Effector memory CD8-positive, alpha-beta T cell (primary cell): ENCODE results near the gene NFATC2.

Experiments used
- ATAC-seq: fragments of 150-1000 bp; cut with Tn5 transposase; replicated peaks from 2 replicates; pipeline ENCODE4 v1.10.0; 2021; ENCODE audit warnings: mild to moderate bottlenecking, moderate library complexity
- DNase-seq, 3 experiments: peaks; one replicate each; pipeline ENCODE4 v3.0.0; 2021
- H3K27ac Mint-ChIP-seq, 2 donors: one replicate each; pipeline ENCODE4 v1.8.0; 2022; ENCODE audit warnings: mild to moderate bottlenecking in 2 of 2, mixed read lengths in 2 of 2, moderate library complexity in 2 of 2
- H3K27me3 Mint-ChIP-seq, 2 donors: one replicate each; pipeline ENCODE4 v1.8.0; 2022; ENCODE audit warnings: mixed read lengths in 2 of 2
- H3K36me3 Mint-ChIP-seq: one replicate; pipeline ENCODE4 v1.8.0; 2022; ENCODE audit warnings: mild to moderate bottlenecking, moderate library complexity, mixed read lengths; ENCODE audit not compliant: insufficient read depth
- H3K4me1 Mint-ChIP-seq, 2 donors: one replicate each; pipeline ENCODE4 v1.8.0; 2022; ENCODE audit warnings: low read depth in 2 of 2, mixed read lengths in 2 of 2
- H3K4me3 Mint-ChIP-seq, 2 donors: one replicate each; pipeline ENCODE4 v1.8.0; 2022; ENCODE audit warnings: mild to moderate bottlenecking in 2 of 2, mixed read lengths in 2 of 2, moderate library complexity in 2 of 2
- H3K9me3 Mint-ChIP-seq, 2 donors: one replicate each; pipeline ENCODE4 v1.8.0; 2022; ENCODE audit warnings: mixed read lengths in 2 of 2

Gene NFATC2

DNA sequence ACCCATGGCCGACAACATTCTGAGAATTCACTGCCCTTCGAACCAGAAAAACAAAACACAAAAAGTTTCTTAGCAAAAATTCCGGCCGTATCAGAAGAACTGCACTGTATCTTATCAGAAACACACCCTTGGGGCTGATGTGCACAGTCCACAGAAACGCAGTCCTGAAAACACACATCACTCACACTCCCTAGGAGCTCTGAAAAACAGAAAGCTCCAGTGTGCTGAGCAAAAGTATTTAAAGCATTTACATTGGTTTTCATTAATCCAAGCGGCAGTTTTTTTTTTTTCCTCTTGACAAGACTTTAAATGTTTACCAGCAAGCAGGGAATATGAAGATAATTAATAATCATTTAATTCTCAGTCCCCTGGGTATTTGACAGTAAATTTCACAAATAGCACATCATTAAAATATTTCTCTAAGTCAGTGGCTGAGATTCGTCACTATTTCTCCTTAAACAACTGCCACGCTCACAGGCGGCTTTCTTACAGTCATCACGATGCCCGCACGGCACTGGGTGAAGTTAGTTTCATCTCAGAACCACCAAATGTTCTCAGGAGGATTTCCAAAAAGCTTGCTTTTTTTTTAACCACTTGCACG lies 13.3 kb downstream of the NFATC2 start:
- Mint-ChIP-seq H3K36me3 (peaks cover 65% of the 10 kb centered on the region), H3K4me3 (peak overlapping the region; percentile 61 to 82), H3K27ac (peak overlapping the region; percentile 98 to 99), H3K27me3 (no peaks in the 10 kb centered on the region), H3K9me3 (no peaks in the 10 kb centered on the region), H3K4me1 (peaks cover 79 to 94% of the 10 kb centered on the region in 2 donors)
- ATAC-seq, result peak; percentile 9
- peak; percentile 25 to 52 (median 31) for DNase-seq

DNA sequence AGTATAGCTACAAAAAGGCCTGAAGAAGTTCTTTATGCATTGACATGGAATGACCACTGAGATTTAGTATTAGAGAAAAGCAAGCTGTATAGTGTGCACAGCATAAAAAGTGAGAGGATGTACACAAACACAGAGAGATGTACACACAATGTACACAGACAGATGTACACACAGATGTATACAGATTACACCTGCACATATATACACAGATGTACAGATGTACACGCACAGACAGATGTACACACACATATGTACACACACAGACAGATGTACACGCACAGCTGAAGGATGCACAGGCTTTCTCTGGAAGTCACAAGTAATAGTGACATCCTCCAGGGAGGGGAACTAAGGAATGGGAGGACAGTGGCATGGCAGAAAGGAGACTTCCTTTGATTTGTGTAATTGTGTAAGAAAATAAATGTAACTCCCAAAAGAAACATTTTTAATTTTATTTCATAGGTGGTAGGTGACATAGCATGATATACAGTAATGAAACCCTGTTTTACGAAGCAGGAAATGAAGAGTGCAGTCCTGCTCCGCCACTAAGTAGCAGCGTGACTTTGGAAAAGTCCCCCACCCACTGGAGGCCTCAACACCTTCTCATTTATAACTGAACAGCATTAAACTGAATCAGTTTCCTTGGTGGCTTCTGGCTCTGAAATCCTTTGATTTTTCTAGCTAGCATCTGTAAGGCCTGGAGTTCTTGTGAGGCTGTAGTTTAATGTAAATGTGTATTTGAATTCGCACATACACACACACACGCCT lies 14.1 kb downstream of the NFATC2 start:
- Mint-ChIP-seq H3K4me1 (peaks cover 78 to 93% of the 10 kb centered on the region in 2 donors), H3K4me3 (peak overlapping the region; percentile 61 to 82), H3K36me3 (peaks cover 71% of the 10 kb centered on the region), H3K27ac (peak overlapping the region; percentile 98 to 99), H3K27me3 (no peaks in the 10 kb centered on the region), H3K9me3 (no peaks in the 10 kb centered on the region)
- ATAC-seq (peak; percentile 24), DNase-seq (peak in 1 of 3 experiments; percentile 32)

DNA sequence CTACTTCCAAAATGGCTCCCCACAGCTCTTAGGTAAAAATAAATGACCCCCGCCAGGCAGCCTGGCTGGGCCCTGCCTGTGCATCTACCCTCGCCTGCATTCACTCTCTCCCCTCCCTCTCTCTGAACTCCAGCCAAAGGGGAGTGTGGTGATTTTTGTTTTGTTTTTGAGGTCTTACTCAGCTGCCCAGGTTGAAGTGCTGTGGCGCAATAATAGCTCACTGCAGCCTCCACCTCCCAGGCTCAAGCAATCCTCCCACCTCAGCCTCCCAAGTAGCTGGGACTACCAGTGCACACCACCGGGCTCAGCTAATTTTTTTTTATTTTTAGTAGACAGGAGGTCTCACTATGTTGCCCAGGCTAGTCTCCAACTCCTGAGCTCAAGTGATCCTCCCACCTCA lies 15.8 kb downstream of the NFATC2 start:
- Mint-ChIP-seq H3K9me3 (no peaks in the 10 kb centered on the region), H3K36me3 (peaks cover 74% of the 10 kb centered on the region), H3K27me3 (no peaks in the 10 kb centered on the region), H3K4me1 (peaks cover 71 to 89% of the 10 kb centered on the region in 2 donors), H3K4me3 (peak overlapping the region; percentile 85 to 90), H3K27ac (peak overlapping the region; percentile 98 to 99)
- no peak for ATAC-seq
- DNase-seq, result no peak

DNA sequence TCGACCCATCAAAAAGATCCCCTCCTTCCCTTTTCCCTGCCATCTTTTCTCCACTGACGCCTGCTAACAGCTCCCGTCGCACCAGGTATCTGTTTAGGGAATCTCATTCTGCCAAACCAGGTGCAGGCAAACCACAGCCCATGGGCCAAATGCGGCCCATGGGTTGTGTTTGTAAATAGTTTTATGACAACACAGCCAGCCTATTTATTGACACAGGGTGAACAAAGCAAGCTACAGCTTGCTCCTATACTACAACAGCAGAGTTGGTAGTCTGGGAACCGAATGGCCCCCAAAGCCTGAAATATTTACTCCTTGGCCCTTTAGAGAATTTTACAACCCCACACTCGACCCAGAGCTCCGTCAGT lies 16.4 kb downstream of the NFATC2 start:
- H3K4me3 Mint-ChIP-seq, result peak overlapping the region; percentile 85 to 90
- H3K27ac Mint-ChIP-seq, result peak overlapping the region; percentile 98 to 99
- peaks cover 65 to 87% of the 10 kb centered on the region in 2 donors for H3K4me1 Mint-ChIP-seq
- no peaks in the 10 kb centered on the region for H3K9me3 Mint-ChIP-seq
- no peak for ATAC-seq
- peaks cover 74% of the 10 kb centered on the region for H3K36me3 Mint-ChIP-seq
- H3K27me3 Mint-ChIP-seq, result no peaks in the 10 kb centered on the region
- no peak for DNase-seq

DNA sequence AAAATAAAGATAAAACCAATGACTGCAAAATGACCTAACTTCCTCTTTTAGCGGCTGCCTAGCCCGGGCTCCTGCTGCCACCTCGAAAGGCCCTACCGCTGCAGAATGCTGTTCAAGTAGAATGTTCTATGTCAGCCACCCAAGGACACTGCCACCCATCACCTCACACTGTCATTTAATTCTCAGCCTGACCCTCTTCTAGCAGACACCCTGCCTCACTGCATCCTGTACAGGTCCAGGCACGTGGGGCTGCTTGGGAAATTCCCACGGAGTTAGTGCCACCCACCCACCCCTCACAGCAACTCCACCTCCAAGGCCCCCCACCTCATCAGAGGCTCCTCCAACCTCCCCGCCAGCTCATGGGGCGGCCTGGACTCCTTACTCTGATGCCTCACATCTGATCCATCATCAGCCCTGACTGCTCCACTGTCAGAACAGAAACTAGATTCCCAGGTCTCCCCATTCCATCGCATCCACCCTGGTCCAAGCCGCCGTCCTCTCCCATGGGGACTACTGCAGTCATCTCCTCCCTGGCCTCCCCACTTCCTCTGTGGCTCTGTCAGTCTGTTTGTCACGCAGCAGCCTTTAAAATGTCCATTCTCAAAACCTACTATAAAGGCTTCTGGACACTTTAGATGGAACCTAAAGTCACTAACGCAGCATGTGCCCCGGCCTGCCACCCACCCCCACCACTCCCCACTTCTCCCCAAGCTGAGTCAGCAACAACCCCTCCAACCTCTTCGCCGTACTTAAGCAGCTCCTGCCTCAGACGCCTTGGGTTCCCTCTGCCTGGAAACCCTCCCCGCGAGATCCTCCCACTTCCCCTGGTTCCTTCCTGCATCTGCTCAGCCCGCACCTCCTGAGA lies 17.0 kb downstream of the NFATC2 start:
- Mint-ChIP-seq H3K4me1 (peaks cover 59 to 81% of the 10 kb centered on the region in 2 donors), H3K27me3 (no peaks in the 10 kb centered on the region), H3K36me3 (peaks cover 74% of the 10 kb centered on the region), H3K4me3 (peak overlapping the region; percentile 85 to 90), H3K27ac (peak overlapping the region; percentile 98 to 99), H3K9me3 (no peaks in the 10 kb centered on the region)
- ATAC-seq, result peak; percentile 64
- DNase-seq, result peak; percentile 42 to 49 (median 47)

DNA sequence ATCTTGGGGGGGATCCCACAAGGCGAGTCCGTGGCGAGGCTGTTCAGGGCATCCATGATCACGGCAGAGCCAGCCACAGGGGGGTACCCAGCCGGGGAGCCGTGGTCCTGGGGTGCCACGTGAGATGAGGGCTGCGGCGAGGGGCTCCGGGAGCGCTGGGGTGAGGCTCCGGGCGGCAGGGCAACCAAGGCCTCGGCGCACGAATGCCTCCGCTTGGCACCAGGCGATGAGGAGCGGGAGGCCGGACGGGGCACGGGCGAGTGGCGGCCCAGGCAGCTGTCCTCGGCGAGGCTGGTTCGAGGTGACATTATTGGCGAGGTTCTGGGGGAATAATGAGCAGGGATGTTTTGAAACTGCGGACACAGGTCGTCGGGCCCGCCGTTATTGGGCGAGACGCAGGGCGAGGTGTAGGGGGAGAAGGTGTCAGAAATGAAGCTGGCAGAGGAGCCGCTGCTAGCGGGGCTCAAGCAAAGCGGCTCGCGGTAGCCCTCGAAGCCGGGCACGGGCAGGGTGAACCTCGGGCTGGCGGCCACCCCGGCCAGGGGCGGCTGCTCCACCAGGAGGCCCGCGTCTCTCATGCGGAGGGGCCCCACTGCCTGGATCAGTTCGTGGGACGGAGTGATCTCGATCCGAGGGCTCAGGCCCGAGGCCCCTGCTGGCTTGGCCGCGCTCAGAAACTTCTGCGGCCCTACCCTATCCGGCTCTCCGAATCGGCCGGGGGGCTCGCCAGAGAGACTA lies 19.1 kb downstream of the NFATC2 start:
- H3K4me1 Mint-ChIP-seq, result peaks cover 47 to 73% of the 10 kb centered on the region in 2 donors

DNA sequence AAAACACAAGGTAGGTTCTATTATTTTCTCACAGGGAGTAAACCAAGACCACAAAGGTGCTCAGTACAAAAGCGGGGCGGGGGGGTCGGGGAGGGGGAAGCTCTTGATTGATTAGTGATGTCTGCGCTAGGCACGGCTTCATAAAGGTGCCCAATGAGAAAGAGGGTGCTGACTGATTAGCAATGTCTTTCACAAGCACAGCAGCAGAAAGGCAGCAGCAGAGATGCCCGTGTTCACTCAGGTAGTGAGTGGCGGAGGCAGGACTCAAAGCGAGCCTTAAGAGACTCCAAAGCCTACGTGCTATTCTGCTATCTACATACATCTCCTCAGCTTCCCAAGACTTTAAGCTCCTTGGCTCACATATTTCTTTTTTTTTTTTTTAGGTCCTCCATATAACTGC lies 20.3 kb downstream of the NFATC2 start:
- DNase-seq, result no peak
- Mint-ChIP-seq H3K27ac (peak overlapping the region; percentile 62 to 84), H3K9me3 (no peaks in the 10 kb centered on the region), H3K36me3 (peaks cover 86% of the 10 kb centered on the region), H3K27me3 (no peaks in the 10 kb centered on the region), H3K4me1 (peaks cover 42 to 72% of the 10 kb centered on the region in 2 donors), H3K4me3 (peak overlapping the region in 1 of 2 donors; percentile 3)
- no peak for ATAC-seq

More for the DNA sequence above, 19.1 kb downstream of the NFATC2 start:
- H3K36me3 Mint-ChIP-seq, result peaks cover 79% of the 10 kb centered on the region
- ATAC-seq, result no peak
- H3K27me3 Mint-ChIP-seq, result no peaks in the 10 kb centered on the region
- no peak for DNase-seq
- H3K27ac Mint-ChIP-seq, result peak overlapping the region; percentile 62 to 99
- H3K9me3 Mint-ChIP-seq, result no peaks in the 10 kb centered on the region
- H3K4me3 Mint-ChIP-seq, result peak overlapping the region in 1 of 2 donors; percentile 90

DNA sequence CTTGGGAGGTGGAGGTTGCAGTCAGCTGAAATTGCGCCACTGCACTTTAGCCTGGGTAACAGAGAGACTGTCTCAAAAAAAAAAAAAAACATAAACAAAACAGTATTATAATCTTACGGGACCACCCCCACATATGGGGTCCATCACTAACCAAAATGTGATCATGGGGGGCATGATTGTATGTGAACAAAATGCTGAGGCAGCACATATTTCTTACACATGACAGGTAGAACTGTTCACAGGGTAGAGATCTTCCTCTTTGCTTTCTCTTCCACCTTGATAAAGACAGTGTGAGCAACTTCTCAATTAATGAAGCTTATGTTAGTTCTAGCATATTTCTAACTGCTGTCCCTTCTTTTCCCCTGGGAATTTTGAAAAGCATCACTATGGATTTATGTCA lies 24.7 kb downstream of the NFATC2 start:
- ATAC-seq, result no peak
- Mint-ChIP-seq H3K27me3 (no peaks in the 10 kb centered on the region), H3K9me3 (no peaks in the 10 kb centered on the region), H3K27ac (peak overlapping the region; percentile 38 to 58), H3K36me3 (peaks cover 83% of the 10 kb centered on the region), H3K4me3 (peak overlapping the region in 1 of 2 donors; percentile 13), H3K4me1 (peaks cover 33 to 69% of the 10 kb centered on the region in 2 donors)
- DNase-seq, result no peak

DNA sequence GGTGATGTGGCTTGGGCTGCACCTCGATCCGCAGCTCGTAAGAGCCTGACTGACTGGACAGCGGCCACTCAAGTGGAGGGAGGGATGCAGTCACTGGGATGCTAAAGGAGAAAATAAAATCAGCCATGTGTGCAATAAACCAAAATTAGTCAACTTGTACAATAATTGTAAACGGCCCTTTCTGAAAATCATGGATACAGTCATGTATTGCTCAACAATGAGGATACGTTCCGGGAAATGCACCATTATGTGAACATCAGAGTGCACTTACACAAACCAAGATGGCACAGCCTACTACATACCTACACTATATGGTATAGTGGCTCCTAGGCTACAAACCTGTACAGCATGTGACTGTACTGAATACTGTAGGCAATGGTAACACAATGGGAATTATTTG lies 25.7 kb downstream of the NFATC2 start:
- ATAC-seq (no peak), DNase-seq (no peak)
- Mint-ChIP-seq H3K27me3 (no peaks in the 10 kb centered on the region), H3K4me1 (peaks cover 35 to 70% of the 10 kb centered on the region in 2 donors), H3K9me3 (no peaks in the 10 kb centered on the region), H3K27ac (peak overlapping the region in 1 of 2 donors; percentile 58), H3K36me3 (peaks cover 79% of the 10 kb centered on the region), H3K4me3 (no peak overlapping the region)

DNA sequence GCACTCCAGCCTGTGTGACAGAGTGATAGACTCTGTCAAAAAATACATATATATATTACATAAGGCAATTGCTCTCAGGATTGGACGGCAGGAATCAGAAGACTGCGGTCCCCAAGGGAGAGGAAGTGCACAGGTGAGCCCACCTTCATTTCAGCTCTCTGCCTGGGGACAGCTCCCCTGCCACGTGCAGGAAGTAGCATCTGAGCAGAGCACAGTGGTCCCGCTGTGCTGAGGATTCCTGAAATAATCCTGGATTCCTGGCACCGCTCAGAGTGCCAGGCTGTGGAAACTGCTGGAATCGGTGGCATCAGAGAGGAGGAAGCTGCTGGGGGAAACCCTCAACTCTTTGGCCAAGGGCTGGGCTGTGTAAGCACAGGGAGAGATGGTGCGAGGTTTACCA lies 27.7 kb downstream of the NFATC2 start:
- peaks cover 48 to 71% of the 10 kb centered on the region in 2 donors for H3K4me1 Mint-ChIP-seq
- ATAC-seq (no peak), DNase-seq (no peak)
- peak overlapping the region; percentile 61 to 73 for H3K27ac Mint-ChIP-seq
- peaks cover 78% of the 10 kb centered on the region for H3K36me3 Mint-ChIP-seq
- H3K4me3 Mint-ChIP-seq, result peak overlapping the region; percentile 32 to 38
- H3K9me3 Mint-ChIP-seq, result no peaks in the 10 kb centered on the region
- no peaks in the 10 kb centered on the region for H3K27me3 Mint-ChIP-seq

DNA sequence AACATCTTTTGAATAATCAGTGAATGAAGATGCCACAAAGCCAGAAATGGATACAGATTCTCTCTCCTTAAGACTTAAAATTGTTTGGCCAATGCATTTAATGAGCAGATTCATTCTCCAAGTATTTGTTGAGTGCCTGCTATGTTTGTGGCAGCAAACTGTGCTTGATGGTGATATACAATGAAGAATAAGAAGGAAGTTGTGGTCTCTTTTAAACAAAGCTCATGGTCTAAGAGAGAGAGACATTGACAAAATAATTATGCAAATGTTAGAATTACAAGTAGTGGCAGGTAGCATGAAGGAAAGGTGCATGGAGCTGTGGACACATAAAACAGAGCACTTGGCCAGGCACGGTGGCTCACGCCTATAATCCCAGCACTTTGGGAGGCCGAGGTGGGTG lies 28.3 kb downstream of the NFATC2 start:
- H3K27me3 Mint-ChIP-seq, result no peaks in the 10 kb centered on the region
- peaks cover 78% of the 10 kb centered on the region for H3K36me3 Mint-ChIP-seq
- peaks cover 53 to 73% of the 10 kb centered on the region in 2 donors for H3K4me1 Mint-ChIP-seq
- peak overlapping the region; percentile 38 to 50 for H3K4me3 Mint-ChIP-seq
- no peaks in the 10 kb centered on the region for H3K9me3 Mint-ChIP-seq
- ATAC-seq (peak; percentile 60), DNase-seq (no peak)
- H3K27ac Mint-ChIP-seq, result peak overlapping the region; percentile 61 to 73

DNA sequence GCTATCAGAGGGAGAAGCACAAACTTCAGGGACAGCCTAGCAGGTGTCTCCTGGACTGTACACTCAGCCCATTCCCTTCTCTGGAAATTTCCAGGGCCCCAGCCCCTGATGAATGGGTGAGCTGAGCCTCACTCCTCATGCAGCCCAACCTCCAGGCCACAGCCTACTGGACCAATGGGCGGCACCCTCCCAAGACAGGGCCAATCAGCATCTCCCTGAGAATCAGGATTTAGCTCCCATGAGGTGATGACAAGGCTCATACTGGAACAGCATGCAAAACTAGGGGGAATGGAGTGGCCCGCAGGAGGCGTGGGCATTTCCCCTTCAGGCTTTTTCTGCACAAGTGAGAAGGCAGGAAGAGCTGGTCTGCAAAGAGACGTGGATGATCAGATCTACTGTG lies 29.0 kb downstream of the NFATC2 start:
- no peaks in the 10 kb centered on the region for H3K27me3 Mint-ChIP-seq
- DNase-seq (no peak), ATAC-seq (no peak)
- peak overlapping the region; percentile 50 to 70 for H3K4me3 Mint-ChIP-seq
- H3K27ac Mint-ChIP-seq, result peak overlapping the region; percentile 61 to 85
- H3K4me1 Mint-ChIP-seq, result peaks cover 58 to 77% of the 10 kb centered on the region in 2 donors
- no peaks in the 10 kb centered on the region for H3K9me3 Mint-ChIP-seq
- peaks cover 77% of the 10 kb centered on the region for H3K36me3 Mint-ChIP-seq

DNA sequence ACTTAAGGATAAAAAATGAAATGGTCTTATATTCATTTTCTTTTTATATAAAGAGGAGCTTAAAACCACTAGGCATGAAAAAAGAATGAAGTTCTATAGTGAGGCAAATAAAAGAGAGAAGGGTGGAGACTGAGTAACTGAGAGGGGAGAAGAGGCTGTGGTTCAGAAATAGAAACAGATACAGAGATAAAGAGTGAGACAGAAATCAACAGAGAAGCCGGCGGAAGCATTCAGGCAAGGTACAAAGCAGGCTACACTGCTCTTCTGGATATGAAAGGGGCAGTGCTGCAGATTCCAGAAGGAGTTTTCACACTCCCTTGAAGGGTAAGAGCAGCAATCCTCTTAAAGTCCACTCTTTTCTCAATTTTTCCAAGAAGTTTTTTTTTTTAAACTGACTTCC lies 29.9 kb downstream of the NFATC2 start:
- H3K36me3 Mint-ChIP-seq, result peaks cover 76% of the 10 kb centered on the region
- no peak for DNase-seq
- H3K27me3 Mint-ChIP-seq, result no peaks in the 10 kb centered on the region
- H3K9me3 Mint-ChIP-seq, result no peaks in the 10 kb centered on the region
- peaks cover 58 to 70% of the 10 kb centered on the region in 2 donors for H3K4me1 Mint-ChIP-seq
- peak overlapping the region; percentile 50 to 70 for H3K4me3 Mint-ChIP-seq
- peak overlapping the region; percentile 61 to 85 for H3K27ac Mint-ChIP-seq
- peak; percentile 78 for ATAC-seq
